GM21723 (cell line): ENCODE measurements around the gene BAD.
A peak's percentile ranks its signal among the peaks of the same experiment; 100 is the strongest.

Source experiments
- ATAC-seq: cut with Tn5 transposase; IDR thresholded peaks from one replicate; pipeline ENCODE4 v1.9.1; 2021; ENCODE audit warnings: mild to moderate bottlenecking, moderate library complexity; ENCODE audit not compliant: unreplicated experiment

BAD gene

GRCh38 chr11:64297699-64298358 lies 13.4 kb upstream of the BAD start:
- ATAC-seq: no peak

- no peak for ATAC-seq
Measured at GRCh38 chr11:64296830-64297698, 12.6 kb upstream of the BAD start.

GRCh38 chr11:64296236-64296635 lies 11.8 kb upstream of the BAD start:
- ATAC-seq: no peak

GRCh38 chr11:64295760-64296159 lies 11.3 kb upstream of the BAD start:
- ATAC-seq: no peak

GRCh38 chr11:64294774-64295173 lies 10.3 kb upstream of the BAD start:
- no peak for ATAC-seq

GRCh38 chr11:64292460-64293254 lies 8.2 kb upstream of the BAD start:
- no peak for ATAC-seq

- no peak for ATAC-seq
Measured at GRCh38 chr11:64291752-64292459, 7.4 kb upstream of the BAD start.

- ATAC-seq: no peak
Measured at GRCh38 chr11:64291262-64291751, 6.8 kb upstream of the BAD start, which contains the start of gene KCNK4. Gene KCNK4, plus strand, starts transcription at chr11:64291302. Its CDS starts 1,717 bp downstream, at chr11:64293019.

- ATAC-seq: no peak
Measured at GRCh38 chr11:64290352-64291261, 6.1 kb upstream of the BAD start.

GRCh38 chr11:64289002-64289564 lies 4.6 kb upstream of the BAD start:
- no peak for ATAC-seq

- ATAC-seq: no peak
Measured at GRCh38 chr11:64288353-64288750, 3.9 kb upstream of the BAD start.

- ATAC-seq: no peak
Measured at GRCh38 chr11:64287676-64288352, 3.3 kb upstream of the BAD start.

GRCh38 chr11:64286801-64287159 lies 2.3 kb upstream of the BAD start:
- ATAC-seq: no peak

- no peak for ATAC-seq
Measured at GRCh38 chr11:64285885-64286800, 1.7 kb upstream of the BAD start.

- ATAC-seq: peak; percentile 65
Measured at GRCh38 chr11:64284962-64285884, 758 bp upstream of the BAD start, which contains the start of gene GPR137. Gene GPR137, plus strand, starts transcription at chr11:64285848. Its CDS starts 677 bp downstream, at chr11:64286525.

- no peak for ATAC-seq
Measured at GRCh38 chr11:64283092-64283491, 1.4 kb downstream of the BAD start.
